CD8-positive, alpha-beta memory T cell (primary cell): ENCODE measurements around the gene DRC3. TPM values are rescaled to one million over a fixed set of nuclear protein-coding genes. Genes with fewer than 3 reads are reported as not detected.

ENCODE experiments used
- CTCF ChIA-PET: fragments of 350-600 bp; sonication (Branson Sonifier 250); formaldehyde crosslinking; loops from one replicate; lab custom pipeline; 2021; ENCODE audit warnings: antibody characterized with exemption; lab: Charles Lee
- POLR2A ChIA-PET: fragments of 350-600 bp; sonication (Branson Sonifier 250); formaldehyde crosslinking; loops from one replicate; lab custom pipeline; 2021; ENCODE audit warnings: antibody characterized with exemption; lab: Charles Lee
- DNase-seq, 5 donors: peaks; one replicate each; pipeline versions ENCODE4 v3.0.0 to v3.0.0-alpha.2; 2020 to 2022; ENCODE audit warnings: mixed read lengths in 1 of 5
- H3K27ac ChIP-seq: one replicate; pipeline ENCODE4 v1.7.0; 2013; ENCODE audit warnings: low read depth, mild to moderate bottlenecking, low read length, moderate library complexity
- H3K27me3 ChIP-seq: 2 replicates; pipeline ENCODE4 v1.7.0; 2013; ENCODE audit warnings: low read length, mild to moderate bottlenecking; ENCODE audit not compliant: insufficient read depth, poor library complexity, severe bottlenecking
- H3K36me3 ChIP-seq: 2 replicates; pipeline ENCODE4 v1.7.0; 2013; ENCODE audit warnings: mild to moderate bottlenecking, low read length, moderate library complexity; ENCODE audit not compliant: insufficient read depth
- H3K4me1 ChIP-seq: 2 replicates; pipeline ENCODE4 v1.7.0; 2013; ENCODE audit warnings: mild to moderate bottlenecking, low read length, moderate library complexity; ENCODE audit not compliant: insufficient read depth
- H3K4me3 ChIP-seq: 2 replicates; pipeline ENCODE4 v1.7.0; 2013; ENCODE audit warnings: mild to moderate bottlenecking, low read length
- H3K9me3 ChIP-seq: 2 replicates; pipeline ENCODE4 v1.7.0; 2013; ENCODE audit warnings: mild to moderate bottlenecking, low read length
- H3K27ac Mint-ChIP-seq, 8 donors: one replicate each; pipeline ENCODE4 v1.8.0; 2020 to 2021; ENCODE audit warnings: mixed read lengths in 8 of 8, mild to moderate bottlenecking in 6 of 8, inconsistent platforms in 3 of 8, moderate library complexity in 3 of 8
- H3K27me3 Mint-ChIP-seq, 2 donors: one replicate each; pipeline ENCODE4 v1.8.0; 2020 to 2021; ENCODE audit warnings: mixed read lengths in 2 of 2, mild to moderate bottlenecking in 1 of 2, moderate library complexity in 1 of 2
- H3K36me3 Mint-ChIP-seq, 3 donors: one replicate each; pipeline ENCODE4 v1.8.0; 2020 to 2021; ENCODE audit warnings: mixed read lengths in 3 of 3, inconsistent platforms in 1 of 3, mild to moderate bottlenecking in 1 of 3
- H3K4me1 Mint-ChIP-seq, 3 donors: one replicate each; pipeline ENCODE4 v1.8.0; 2020 to 2021; ENCODE audit warnings: mixed read lengths in 3 of 3, inconsistent platforms in 1 of 3, mild to moderate bottlenecking in 1 of 3
- H3K4me3 Mint-ChIP-seq, 7 donors: one replicate each; pipeline ENCODE4 v1.8.0; 2020 to 2021; ENCODE audit warnings: mixed read lengths in 7 of 7, mild to moderate bottlenecking in 6 of 7, moderate library complexity in 4 of 7, inconsistent platforms in 2 of 7
- H3K9me3 Mint-ChIP-seq, 5 donors: one replicate each; pipeline ENCODE4 v1.8.0; 2020 to 2022; ENCODE audit warnings: mixed read lengths in 5 of 5, mild to moderate bottlenecking in 3 of 5, moderate library complexity in 2 of 5, inconsistent platforms in 1 of 5
- polyA plus RNA-seq: library from polyadenylated mRNA; unstranded; fragments of 300-500 nt; fragmentation: Illumina TruSeq; gene quantifications from one replicate; pipeline ENCODE4 v1.2.3, GENCODE V29; 2021
- total RNA-seq, 2 experiments: library from RNA; stranded (reverse); gene quantifications; one replicate each; pipeline ENCODE4 v1.2.3, GENCODE V29; 2021

Gene DRC3
- total and polyA plus RNA-seq, 3 experiments from 2014 or later = 0.33 to 0.60 TPM; not detected in 1

DNA sequence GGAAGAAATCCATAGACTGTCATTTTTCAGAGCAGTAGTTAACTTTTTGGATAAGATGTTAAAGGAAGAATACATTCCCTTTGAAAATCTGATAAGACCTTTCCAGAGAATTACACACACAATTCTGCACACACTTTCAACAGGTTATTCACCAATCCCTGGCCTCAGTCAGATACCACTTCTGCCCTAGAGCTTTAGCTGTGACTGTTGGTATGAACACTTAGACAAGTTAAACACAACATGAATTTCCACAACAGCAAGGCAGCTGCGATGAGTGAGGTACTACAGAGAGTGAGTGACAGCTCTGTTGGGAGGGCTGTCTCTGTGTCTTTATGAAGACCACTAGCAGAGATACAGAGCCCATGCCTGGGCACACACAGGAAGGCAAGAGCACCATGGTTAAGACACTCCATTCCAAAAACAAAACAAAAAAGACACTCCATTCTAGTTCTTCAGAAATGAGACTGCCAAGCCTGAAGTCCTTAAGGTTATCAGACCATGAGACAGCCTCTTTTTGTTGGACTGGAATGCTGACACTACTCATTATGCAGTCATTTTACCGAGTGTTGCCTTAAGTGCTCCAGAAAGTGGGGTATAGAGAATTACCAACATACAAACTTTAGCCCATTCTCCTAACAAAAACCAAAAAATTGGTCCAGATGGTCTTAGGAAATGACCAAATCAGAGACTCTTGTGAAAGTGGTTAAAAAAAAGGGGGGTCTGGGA is 42.8 kb upstream of the DRC3 start:
- no peak for DNase-seq
- H3K36me3 ChIP-seq = no peaks in the 10 kb centered on the region
- H3K9me3 ChIP-seq = no peaks in the 10 kb centered on the region
- H3K27ac ChIP-seq = no peak overlapping the region
- Mint-ChIP-seq H3K9me3 (no peaks in the 10 kb centered on the region), H3K4me1 (peaks cover 7 to 36% (median 23%) of the 10 kb centered on the region in 3 donors), H3K27ac (peak overlapping the region in 3 of 8 donors; percentile 38 to 73 (median 72)), H3K36me3 (peaks cover 0 to 12% (median 3%) of the 10 kb centered on the region in 3 donors), H3K27me3 (no peaks in the 10 kb centered on the region), H3K4me3 (no peak overlapping the region)
- ChIA-PET CTCF (no interaction called here), POLR2A (no interaction called here)
- no peaks in the 10 kb centered on the region for H3K27me3 ChIP-seq
- peaks cover 2% of the 10 kb centered on the region for H3K4me1 ChIP-seq
- no peak overlapping the region for H3K4me3 ChIP-seq

DNA sequence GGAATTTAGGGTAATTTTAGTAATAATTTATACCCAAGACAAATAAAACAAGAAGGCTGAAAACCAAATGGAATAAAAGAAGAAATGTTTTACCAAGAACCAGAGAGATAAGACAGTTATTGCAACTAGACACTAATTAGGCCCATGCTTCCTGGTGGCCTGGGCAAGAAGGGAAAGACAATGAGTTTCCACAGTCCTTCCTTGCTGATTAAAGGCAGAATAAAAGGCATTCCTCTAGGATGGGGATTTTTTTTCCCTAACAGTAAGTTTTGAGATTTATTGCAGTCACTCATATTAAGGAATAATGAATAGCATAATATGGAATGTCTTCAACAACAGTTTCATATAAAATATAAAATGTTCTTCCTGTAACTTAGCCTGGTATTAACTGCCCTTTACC is 42.0 kb upstream of the DRC3 start:
- Histone ChIP-seq H3K27ac (no peak overlapping the region), H3K4me3 (no peak overlapping the region), H3K36me3 (no peaks in the 10 kb centered on the region), H3K27me3 (no peaks in the 10 kb centered on the region), H3K4me1 (peaks cover 11% of the 10 kb centered on the region), H3K9me3 (no peaks in the 10 kb centered on the region)
- no peaks in the 10 kb centered on the region for H3K27me3 Mint-ChIP-seq
- peak overlapping the region in 1 of 8 donors; percentile 31 for H3K27ac Mint-ChIP-seq
- H3K4me1 Mint-ChIP-seq = peaks cover 16 to 44% (median 32%) of the 10 kb centered on the region in 3 donors
- H3K4me3 Mint-ChIP-seq = no peak overlapping the region
- POLR2A ChIA-PET = no interaction called here
- peaks cover 0 to 11% (median 1%) of the 10 kb centered on the region in 3 donors for H3K36me3 Mint-ChIP-seq
- no peaks in the 10 kb centered on the region for H3K9me3 Mint-ChIP-seq
- DNase-seq = no peak
- CTCF ChIA-PET = no interaction called here

DNA sequence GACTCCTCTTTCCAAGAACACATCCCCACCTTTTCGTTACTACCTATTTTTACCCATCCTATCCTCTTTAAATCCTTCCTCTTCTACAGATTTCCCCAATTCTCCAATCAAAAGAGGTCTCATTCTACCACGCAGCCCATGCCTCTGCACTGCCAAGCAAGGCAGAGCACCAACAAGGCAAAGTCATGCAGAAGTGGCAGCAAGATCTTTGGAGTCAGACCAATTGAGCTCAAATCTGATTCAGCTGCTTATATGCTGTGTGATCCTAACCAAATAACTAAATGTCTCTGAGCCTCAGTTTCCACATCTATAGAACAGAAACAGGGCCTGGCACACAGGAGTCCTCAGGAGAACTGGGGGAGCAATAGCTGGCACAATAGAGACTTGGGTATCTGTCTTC is 41.5 kb upstream of the DRC3 start:
- Mint-ChIP-seq H3K4me3 (no peak overlapping the region), H3K27me3 (no peaks in the 10 kb centered on the region), H3K9me3 (no peaks in the 10 kb centered on the region), H3K27ac (peak overlapping the region in 3 of 8 donors; percentile 10 to 31 (median 25)), H3K36me3 (peaks cover 0 to 11% (median 1%) of the 10 kb centered on the region in 3 donors), H3K4me1 (peaks cover 20 to 49% (median 36%) of the 10 kb centered on the region in 3 donors)
- no peak for DNase-seq
- no peaks in the 10 kb centered on the region for H3K9me3 ChIP-seq
- ChIA-PET CTCF (interaction anchor here (0.9 kb wide), 1 partner anchor 12 kb away, joined by 3 read pairs; no protein-coding TSS in a partner anchor), POLR2A (interaction anchor here (0.6 kb wide), 1 partner anchor 9 kb away, joined by 5 read pairs; no protein-coding TSS in a partner anchor)
- H3K36me3 ChIP-seq = no peaks in the 10 kb centered on the region
- H3K27me3 ChIP-seq = no peaks in the 10 kb centered on the region
- H3K4me3 ChIP-seq = no peak overlapping the region
- no peak overlapping the region for H3K27ac ChIP-seq
- H3K4me1 ChIP-seq = peaks cover 16% of the 10 kb centered on the region

DNA sequence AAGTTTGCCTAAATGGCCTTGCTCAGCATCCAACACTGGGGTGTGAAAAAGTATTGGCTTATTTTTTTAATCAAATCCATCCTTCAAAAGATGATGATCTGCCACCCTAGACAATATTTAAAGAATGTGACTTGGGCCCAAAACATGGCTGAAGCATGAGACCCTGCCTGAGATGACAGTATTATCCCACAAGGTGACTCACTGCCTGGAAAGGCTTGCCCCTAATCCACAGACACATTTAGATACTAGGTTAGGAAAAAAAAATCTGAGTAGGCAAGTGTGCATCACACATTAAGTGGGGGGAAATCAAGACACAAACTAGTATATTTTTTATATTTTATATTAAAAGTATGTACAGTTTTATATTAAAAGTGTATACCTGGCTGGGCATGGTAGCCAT is 38.9 kb upstream of the DRC3 start:
- Histone ChIP-seq H3K27me3 (no peaks in the 10 kb centered on the region), H3K36me3 (no peaks in the 10 kb centered on the region), H3K4me3 (no peak overlapping the region), H3K4me1 (peaks cover 24% of the 10 kb centered on the region), H3K27ac (no peak overlapping the region), H3K9me3 (no peaks in the 10 kb centered on the region)
- Mint-ChIP-seq H3K4me3 (no peak overlapping the region), H3K9me3 (no peaks in the 10 kb centered on the region), H3K36me3 (peaks cover 0 to 4% (median 0%) of the 10 kb centered on the region in 3 donors), H3K27ac (peak overlapping the region in 2 of 8 donors; percentile 9 to 48), H3K4me1 (peaks cover 25 to 56% (median 45%) of the 10 kb centered on the region in 3 donors), H3K27me3 (no peaks in the 10 kb centered on the region)
- DNase-seq = no peak
- ChIA-PET CTCF (no interaction called here), POLR2A (no interaction called here)

DNA sequence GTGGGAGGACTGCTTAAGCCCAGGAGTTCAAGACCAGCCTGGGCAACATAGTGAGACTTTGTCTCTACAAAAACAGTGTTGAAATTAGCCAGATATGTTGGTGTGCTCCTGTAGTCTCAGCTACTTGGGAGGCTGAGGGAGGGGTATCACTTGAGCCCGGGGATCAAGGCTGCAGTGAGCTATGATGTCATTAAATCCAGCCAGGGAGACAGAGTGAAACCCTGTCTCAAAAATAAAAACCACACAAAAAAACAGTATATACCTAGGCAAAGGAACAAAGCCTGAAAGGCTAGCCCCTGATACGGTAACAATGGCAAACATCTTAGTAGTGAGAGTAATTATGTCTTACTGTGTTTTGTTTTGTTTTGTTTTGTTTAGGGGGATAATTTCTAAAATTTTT is 38.4 kb upstream of the DRC3 start:
- peak overlapping the region in 1 of 8 donors; percentile 29 for H3K27ac Mint-ChIP-seq
- no peak overlapping the region for H3K4me3 ChIP-seq
- no peak overlapping the region for H3K4me3 Mint-ChIP-seq
- no peaks in the 10 kb centered on the region for H3K9me3 Mint-ChIP-seq
- POLR2A ChIA-PET = no interaction called here
- no peak overlapping the region for H3K27ac ChIP-seq
- no peaks in the 10 kb centered on the region for H3K27me3 Mint-ChIP-seq
- H3K36me3 ChIP-seq = no peaks in the 10 kb centered on the region
- CTCF ChIA-PET = no interaction called here
- peaks cover 0 to 2% (median 0%) of the 10 kb centered on the region in 3 donors for H3K36me3 Mint-ChIP-seq
- no peaks in the 10 kb centered on the region for H3K9me3 ChIP-seq
- peaks cover 24% of the 10 kb centered on the region for H3K4me1 ChIP-seq
- H3K4me1 Mint-ChIP-seq = peaks cover 25 to 59% (median 45%) of the 10 kb centered on the region in 3 donors
- no peaks in the 10 kb centered on the region for H3K27me3 ChIP-seq
- DNase-seq = no peak

DNA sequence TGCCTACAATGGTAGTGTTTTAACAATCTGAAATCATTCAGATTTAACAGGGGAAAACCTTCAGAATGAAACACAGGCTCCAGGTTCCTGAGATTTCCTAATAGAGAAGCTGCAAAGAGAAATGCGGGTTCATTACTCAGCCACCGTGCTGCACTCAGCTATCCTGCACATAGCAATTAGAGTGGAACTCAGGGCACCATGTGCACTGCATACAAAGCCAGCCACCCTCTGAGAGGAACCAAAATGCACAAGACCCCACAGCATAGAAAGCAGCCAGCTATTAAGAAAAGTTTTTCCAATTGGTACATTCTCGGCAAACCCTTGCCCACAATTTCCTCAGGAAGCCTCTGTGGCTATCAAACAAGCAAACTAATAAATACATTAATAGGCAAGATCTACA is 37.9 kb upstream of the DRC3 start:
- Mint-ChIP-seq H3K4me1 (peaks cover 25 to 57% (median 45%) of the 10 kb centered on the region in 3 donors), H3K4me3 (no peak overlapping the region), H3K9me3 (no peaks in the 10 kb centered on the region), H3K27ac (peak overlapping the region in 3 of 8 donors; percentile 16 to 58 (median 56)), H3K36me3 (no peaks in the 10 kb centered on the region), H3K27me3 (no peaks in the 10 kb centered on the region)
- H3K4me3 ChIP-seq = no peak overlapping the region
- H3K36me3 ChIP-seq = no peaks in the 10 kb centered on the region
- H3K27me3 ChIP-seq = no peaks in the 10 kb centered on the region
- POLR2A ChIA-PET = no interaction called here
- no peaks in the 10 kb centered on the region for H3K9me3 ChIP-seq
- CTCF ChIA-PET = no interaction called here
- no peak for DNase-seq
- H3K27ac ChIP-seq = no peak overlapping the region
- peaks cover 24% of the 10 kb centered on the region for H3K4me1 ChIP-seq

DNA sequence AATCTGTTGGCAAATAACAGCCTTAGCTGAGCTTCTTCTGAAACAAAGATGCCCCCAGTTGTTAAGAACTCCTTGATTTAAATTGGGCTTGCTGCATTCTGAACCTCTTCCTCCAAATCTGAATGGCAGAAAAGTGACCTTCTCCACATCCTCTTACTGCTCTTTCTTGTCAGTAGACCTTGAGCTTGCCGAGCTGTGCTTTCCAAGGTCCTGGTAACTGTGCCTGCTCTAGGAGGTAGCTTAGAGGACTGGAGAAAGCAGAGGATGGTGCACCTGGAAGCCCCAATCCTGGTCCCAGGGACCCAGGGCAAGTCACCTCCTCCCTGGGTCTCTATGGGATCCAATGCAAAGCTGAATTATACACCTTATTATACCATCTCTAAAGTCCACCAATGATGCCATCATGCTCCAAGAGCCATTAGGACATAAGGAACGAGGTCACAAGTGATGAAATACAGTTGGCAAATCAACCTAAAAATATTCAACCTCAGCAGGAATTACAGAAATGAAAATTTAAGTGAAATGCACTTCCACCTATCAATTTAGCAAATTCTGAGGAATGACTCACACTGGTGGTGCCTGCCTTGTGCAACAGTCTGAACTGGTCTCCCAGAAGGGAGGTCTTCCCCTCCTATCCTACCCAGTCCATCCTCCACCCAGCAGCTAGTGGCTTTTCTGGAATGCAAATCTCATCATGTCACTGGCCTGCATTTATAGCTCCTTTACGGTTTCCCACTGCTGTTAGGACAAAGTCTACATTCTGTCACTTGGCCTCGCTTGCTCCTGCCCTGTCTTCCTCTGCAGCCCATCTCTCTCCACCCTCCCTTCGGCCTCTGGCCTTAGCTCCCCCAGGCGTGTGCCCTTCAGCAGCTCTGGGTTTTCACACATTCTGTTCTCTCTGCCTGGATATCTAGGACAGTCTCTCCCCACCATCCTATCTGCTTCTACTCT is 37.1 kb upstream of the DRC3 start:
- Mint-ChIP-seq H3K4me1 (peaks cover 25 to 56% (median 43%) of the 10 kb centered on the region in 3 donors), H3K27me3 (no peaks in the 10 kb centered on the region), H3K36me3 (no peaks in the 10 kb centered on the region), H3K4me3 (peak overlapping the region in 1 of 7 donors; percentile 15), H3K9me3 (no peaks in the 10 kb centered on the region), H3K27ac (peak overlapping the region in 5 of 8 donors; percentile 19 to 77 (median 43))
- ChIA-PET CTCF (no interaction called here), POLR2A (no interaction called here)
- Histone ChIP-seq H3K9me3 (no peaks in the 10 kb centered on the region), H3K36me3 (no peaks in the 10 kb centered on the region), H3K4me1 (peaks cover 24% of the 10 kb centered on the region), H3K27ac (no peak overlapping the region), H3K27me3 (no peaks in the 10 kb centered on the region), H3K4me3 (no peak overlapping the region)
- DNase-seq = no peak
